B cell (primary cell): ENCODE measurements around the gene TRAF5. TPM values are rescaled to one million over a fixed set of nuclear protein-coding genes. Genes with fewer than 3 reads are reported as not detected.

ENCODE experiments used
- ATAC-seq: fragments of 200-7000 bp; cut with Tn5 transposase; one replicate; pipeline ENCODE4 v1.10.0; 2021; ENCODE audit warnings: low read depth, mild to moderate bottlenecking, moderate number of reproducible peaks, moderate library complexity
- CTCF ChIA-PET: fragments of 350-600 bp; sonication (Branson Sonifier 250); formaldehyde crosslinking; loops from one replicate; lab custom pipeline; 2021; ENCODE audit warnings: antibody characterized with exemption, inconsistent platforms; lab: Charles Lee
- POLR2A ChIA-PET: fragments of 350-600 bp; sonication (Branson Sonifier 250); formaldehyde crosslinking; loops from one replicate; lab custom pipeline; 2021; ENCODE audit warnings: antibody characterized with exemption; lab: Charles Lee
- DNase-seq: peaks from one replicate; pipeline ENCODE4 v3.0.0; 2013
- H2AFZ ChIP-seq: 2 replicates; pipeline ENCODE4 v1.6.1; 2012; ENCODE audit warnings: mild to moderate bottlenecking, low read depth, low read length; ENCODE audit not compliant: insufficient read depth, poor library complexity, severe bottlenecking
- H3K27ac ChIP-seq, 2 donors: 1 replicate in 1 of 2; 2 replicates in 1 of 2; pipeline ENCODE4 v1.5.1; 2012 to 2013; ENCODE audit warnings: low read length in 2 of 2, mild to moderate bottlenecking in 2 of 2, moderate library complexity in 1 of 2
- H3K27me3 ChIP-seq, 4 experiments: fragments of 200-600 bp in 1 of 4; sonication (generic) in 1 of 4; replicated peaks in 1 of 4; 1 replicate in 2 of 4; 2 replicates in 2 of 4; pipeline versions ENCODE4 v1.6.1 to v1.7.0; 2013 to 2016; ENCODE audit warnings: low read length in 3 of 4, mild to moderate bottlenecking in 2 of 4, mixed read lengths in 1 of 4, moderate library complexity in 1 of 4; ENCODE audit not compliant: insufficient read depth in 4 of 4, control insufficient read depth in 3 of 4; ENCODE audit errors: control extremely low read depth in 1 of 4
- H3K36me3 ChIP-seq, 2 experiments: replicated peaks in 1 of 2; 1 replicate in 1 of 2; 2 replicates in 1 of 2; pipeline versions ENCODE4 v1.6.1 to v1.7.1; 2013; ENCODE audit warnings: low read length in 1 of 2; ENCODE audit not compliant: insufficient read depth in 2 of 2, control insufficient read depth in 1 of 2; ENCODE audit errors: control extremely low read depth in 1 of 2, extremely low read depth in 1 of 2
- H3K4me1 ChIP-seq, 2 donors: fragments of 200-600 bp in 1 of 2; sonication (generic) in 1 of 2; 1 replicate in 1 of 2; 2 replicates in 1 of 2; pipeline versions ENCODE4 v1.5.1 to v1.6.1; 2013 to 2017; ENCODE audit warnings: low read length in 2 of 2; ENCODE audit not compliant: control insufficient read depth in 2 of 2, insufficient read depth in 2 of 2
- H3K4me2 ChIP-seq: replicated peaks from 2 replicates; pipeline ENCODE3; 2012; ENCODE audit warnings: mild to moderate bottlenecking, low read depth, low read length; ENCODE audit not compliant: poor library complexity, severe bottlenecking
- H3K4me3 ChIP-seq, 5 experiments: fragments of 200-600 bp in 1 of 5; sonication (generic) in 1 of 5; 1 replicate in 3 of 5; 2 replicates in 2 of 5; pipeline versions ENCODE4 v1.5.1 to v1.7.0; 2011 to 2016; ENCODE audit warnings: low read length in 4 of 5, mild to moderate bottlenecking in 4 of 5, low read depth in 2 of 5, control low read depth in 1 of 5, moderate library complexity in 1 of 5; ENCODE audit not compliant: insufficient read depth in 1 of 5; ENCODE audit errors: control extremely low read depth in 1 of 5, extremely low read depth in 1 of 5
- H3K79me2 ChIP-seq: fragments of 200-600 bp; sonication (generic); one replicate; pipeline ENCODE4 v1.6.0; 2016; ENCODE audit warnings: low read length; ENCODE audit not compliant: control insufficient read depth, insufficient read depth
- H3K9ac ChIP-seq: fragments of 200-600 bp; sonication (generic); 2 replicates; pipeline ENCODE4 v1.6.1; 2017; ENCODE audit warnings: mild to moderate bottlenecking, low read length, moderate library complexity
- H3K9me3 ChIP-seq, 3 donors: one replicate each; pipeline versions ENCODE4 v1.6.1 to v1.7.1; 2013; ENCODE audit warnings: low read length in 2 of 3; ENCODE audit not compliant: control insufficient read depth in 2 of 3, insufficient read depth in 1 of 3; ENCODE audit errors: control extremely low read depth in 1 of 3
- H4K20me1 ChIP-seq: 2 replicates; pipeline ENCODE4 v1.6.0; 2012; ENCODE audit warnings: mild to moderate bottlenecking, low read length; ENCODE audit not compliant: insufficient read depth, control insufficient read depth, poor library complexity, severe bottlenecking
- H3K27ac Mint-ChIP-seq: one replicate; pipeline ENCODE4 v1.8.0; 2021; ENCODE audit warnings: mixed read lengths
- H3K27me3 Mint-ChIP-seq: one replicate; pipeline ENCODE4 v1.8.0; 2021; ENCODE audit warnings: mixed read lengths
- H3K4me1 Mint-ChIP-seq: one replicate; pipeline ENCODE4 v1.8.0; 2021; ENCODE audit warnings: mixed read lengths
- H3K4me3 Mint-ChIP-seq: one replicate; pipeline ENCODE4 v1.8.0; 2021; ENCODE audit warnings: mixed read lengths
- H3K9me3 Mint-ChIP-seq: one replicate; pipeline ENCODE4 v1.8.0; 2022; ENCODE audit warnings: mixed read lengths; ENCODE audit not compliant: insufficient read depth
- EZH2 ChIP-seq: IDR thresholded peaks from 2 replicates; pipeline ENCODE4 v1.6.1; 2012; ENCODE audit warnings: borderline replicate concordance, low read depth, mild to moderate bottlenecking, moderate library complexity, low read length; ENCODE audit not compliant: insufficient read depth, poor library complexity, severe bottlenecking
- intact Hi-C: fragments of 100-400 bp; cut with micrococcal nuclease; formaldehyde crosslinking; loops from one replicate; pipeline ENCODE4 v1.10.0; 2022
- polyA plus RNA-seq: library from polyadenylated mRNA; depleted of rRNA; stranded (reverse); fragments of >200 nt; gene quantifications from 2 replicates; pipeline ENCODE4 v1.2.3, GENCODE V29; 2012
- total RNA-seq, 2 donors: library from RNA; stranded (reverse); fragments of 120-200 nt in 1 of 2; gene quantifications; 1 replicate in 1 of 2; 2 replicates in 1 of 2; pipeline versions ENCODE4 v1.2.3 to v1.2.4, GENCODE V29; 2013 to 2022
- TF ChIP-seq, protein P1 (sequence below): fragments of 200-600 bp; IDR thresholded peaks from one replicate; pipeline ENCODE4 v1.8.0; 2022; ENCODE audit warnings: antibody characterized with exemption, mild to moderate bottlenecking

TRAF5 gene
- total and polyA plus RNA-seq, 2 donors (not counting 1 experiment from before 2014, with no cell fraction given): 129 to 143 TPM

DNA sequence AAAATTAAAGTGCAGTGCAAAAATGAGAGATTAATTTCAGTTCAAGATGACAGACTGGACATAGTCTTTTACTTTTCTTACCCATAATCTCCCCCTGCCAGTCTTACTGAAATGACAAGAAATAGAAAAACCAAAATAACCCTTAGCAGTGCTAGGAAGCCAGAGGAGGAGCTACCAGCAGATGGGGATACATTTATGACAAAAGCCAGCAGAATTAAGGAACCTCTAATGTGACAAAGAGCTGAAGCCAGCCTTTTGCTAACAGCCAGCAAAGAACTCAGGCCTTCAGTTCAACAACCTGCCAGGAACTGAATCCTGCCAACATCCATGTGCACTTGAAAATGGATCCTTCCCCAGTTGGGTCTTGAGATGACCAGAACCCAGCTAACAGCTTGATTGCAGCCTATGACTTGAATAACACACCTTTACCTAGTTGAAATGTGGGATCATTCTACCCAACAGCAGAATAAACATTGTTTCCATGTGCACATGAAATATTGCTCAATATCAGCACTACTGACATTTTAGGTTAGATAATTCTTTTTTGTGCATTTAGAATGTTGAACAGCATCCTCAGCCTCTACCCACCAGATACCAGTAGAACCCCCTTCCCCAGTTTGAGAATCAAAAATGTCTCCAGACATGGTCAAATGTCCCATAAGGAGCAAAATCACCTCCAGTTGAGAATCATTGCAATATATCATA is 7.9 kb upstream of the TRAF5 start:
- Histone ChIP-seq H4K20me1 (no peaks in the 10 kb centered on the region), H2AFZ (no peak overlapping the region), H3K4me1 (peaks cover 4% of the 10 kb centered on the region in 2 donors), H3K27me3 (no peaks in the 10 kb centered on the region), H3K4me2 (no peak overlapping the region), H3K36me3 (peaks cover 3 to 16% of the 10 kb centered on the region in 2 experiments), H3K9ac (no peak overlapping the region), H3K4me3 (no peak overlapping the region), H3K9me3 (no peaks in the 10 kb centered on the region), H3K79me2 (peaks cover 10% of the 10 kb centered on the region), H3K27ac (no peak overlapping the region)
- Mint-ChIP-seq H3K27me3 (no peaks in the 10 kb centered on the region), H3K27ac (no peak overlapping the region), H3K4me3 (no peak overlapping the region), H3K4me1 (peaks cover 10% of the 10 kb centered on the region), H3K9me3 (no peaks in the 10 kb centered on the region)
- POLR2A ChIA-PET: interaction anchor here (0.6 kb wide), 1 partner anchor 941 kb away, joined by 3 read pairs; no protein-coding TSS in a partner anchor
- no peak for ATAC-seq
- TF ChIP-seq EZH2: no peak
- CTCF ChIA-PET: interaction anchor here (0.7 to 1.7 kb wide), 3 partner anchors 59 to 157 kb away, joined by 3 to 5 read pairs (median 5); no protein-coding TSS in a partner anchor
- intact Hi-C loops: no loop called here
- DNase-seq: no peak

DNA sequence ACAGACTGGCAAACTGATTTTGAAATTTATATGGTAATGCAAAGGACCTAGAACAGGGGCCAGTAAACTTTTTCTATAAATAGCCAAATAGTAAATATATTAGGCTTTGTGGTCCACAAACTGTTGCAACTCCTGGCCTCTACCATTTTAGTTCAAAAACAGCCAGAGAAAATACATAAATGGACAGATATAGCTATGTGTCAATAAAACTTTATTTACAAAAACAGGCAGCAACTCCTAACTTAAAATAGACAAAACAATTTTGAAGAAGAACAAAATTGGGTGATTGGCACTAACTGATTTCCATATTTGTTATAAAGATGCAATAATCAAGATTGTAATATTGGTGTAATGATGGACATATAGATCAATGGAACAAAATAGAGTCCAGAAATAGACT is 6.7 kb upstream of the TRAF5 start:
- POLR2A ChIA-PET: no interaction called here
- ATAC-seq (no peak), DNase-seq (no peak)
- Mint-ChIP-seq H3K4me3 (no peak overlapping the region), H3K27me3 (no peaks in the 10 kb centered on the region), H3K9me3 (no peaks in the 10 kb centered on the region), H3K4me1 (peaks cover 16% of the 10 kb centered on the region), H3K27ac (no peak overlapping the region)
- Histone ChIP-seq H2AFZ (no peak overlapping the region), H3K4me1 (peaks cover 6 to 9% of the 10 kb centered on the region in 2 donors), H3K4me2 (no peak overlapping the region), H3K4me3 (no peak overlapping the region), H3K27ac (no peak overlapping the region), H3K9ac (no peak overlapping the region), H3K79me2 (peaks cover 21% of the 10 kb centered on the region), H4K20me1 (no peaks in the 10 kb centered on the region), H3K27me3 (no peaks in the 10 kb centered on the region), H3K9me3 (no peaks in the 10 kb centered on the region), H3K36me3 (peaks cover 3 to 7% of the 10 kb centered on the region in 2 experiments)
- no peak for TF ChIP-seq EZH2
- TF ChIP-seq, protein P1, sequence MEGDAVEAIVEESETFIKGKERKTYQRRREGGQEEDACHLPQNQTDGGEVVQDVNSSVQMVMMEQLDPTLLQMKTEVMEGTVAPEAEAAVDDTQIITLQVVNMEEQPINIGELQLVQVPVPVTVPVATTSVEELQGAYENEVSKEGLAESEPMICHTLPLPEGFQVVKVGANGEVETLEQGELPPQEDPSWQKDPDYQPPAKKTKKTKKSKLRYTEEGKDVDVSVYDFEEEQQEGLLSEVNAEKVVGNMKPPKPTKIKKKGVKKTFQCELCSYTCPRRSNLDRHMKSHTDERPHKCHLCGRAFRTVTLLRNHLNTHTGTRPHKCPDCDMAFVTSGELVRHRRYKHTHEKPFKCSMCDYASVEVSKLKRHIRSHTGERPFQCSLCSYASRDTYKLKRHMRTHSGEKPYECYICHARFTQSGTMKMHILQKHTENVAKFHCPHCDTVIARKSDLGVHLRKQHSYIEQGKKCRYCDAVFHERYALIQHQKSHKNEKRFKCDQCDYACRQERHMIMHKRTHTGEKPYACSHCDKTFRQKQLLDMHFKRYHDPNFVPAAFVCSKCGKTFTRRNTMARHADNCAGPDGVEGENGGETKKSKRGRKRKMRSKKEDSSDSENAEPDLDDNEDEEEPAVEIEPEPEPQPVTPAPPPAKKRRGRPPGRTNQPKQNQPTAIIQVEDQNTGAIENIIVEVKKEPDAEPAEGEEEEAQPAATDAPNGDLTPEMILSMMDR: no peak
- CTCF ChIA-PET: no interaction called here
- intact Hi-C loops: no loop called here
